Measurements from ENCODE around the gene SARDH. TPM values are rescaled to one million over a fixed set of nuclear protein-coding genes. Genes with fewer than 3 reads are reported as not detected.

The SARDH gene
- total RNA-seq, 2 donors from 2014 or later: 8.4 to 11.2 TPM

- no peak overlapping the region for H3K27ac Mint-ChIP-seq
- TF ChIP-seq CTCF (conservative IDR thresholded peaks at IDR 0.05): peak; percentile 36
- peaks cover 19% of the 10 kb centered on the region for H3K27me3 ChIP-seq (ENCODE audit: control insufficient read depth, insufficient read depth, low read length, poor library complexity, severe bottlenecking)
Observed at GRCh38 chr9:133616643-133617405, 121.3 kb downstream of the SARDH start.

GRCh38 chr9:133615606-133616188, 122.5 kb downstream of the SARDH start:
- Histone ChIP-seq H3K4me3 (ENCODE audit: low read length) (no peak overlapping the region), H3K36me3 (ENCODE audit: control insufficient read depth, insufficient read depth, low read length) (no peaks in the 10 kb centered on the region), H3K9me3 (ENCODE audit: control insufficient read depth, low read length) (no peaks in the 10 kb centered on the region), H3K9ac (ENCODE audit: extremely low read depth, low read length, poor library complexity, severe bottlenecking) (no peak overlapping the region), H3K27me3 (ENCODE audit: control insufficient read depth, insufficient read depth, low read length, poor library complexity, severe bottlenecking) (peaks cover 29% of the 10 kb centered on the region), H3K27ac (ENCODE audit: low read depth, low read length) (no peak overlapping the region), H3K4me1 (ENCODE audit: control insufficient read depth, insufficient read depth, low read length) (no peaks in the 10 kb centered on the region)
- no peaks in the 10 kb centered on the region for H3K4me1 Mint-ChIP-seq
- H3K4me3 Mint-ChIP-seq: no peak overlapping the region
- peaks cover 11% of the 10 kb centered on the region for H3K27me3 Mint-ChIP-seq (ENCODE audit: insufficient read depth)
- H3K9me3 Mint-ChIP-seq: no peaks in the 10 kb centered on the region
- no peak for DNase-seq
- WGBS, 2 experiments (ENCODE audit: insufficient coverage in 1 of 2, insufficient read length in 1 of 2): 76 to 88% methylated on average over 8 to 13 of the region's 13 CpGs
- no peak for TF ChIP-seq CTCF (conservative IDR thresholded peaks at IDR 0.05)
- H3K27ac Mint-ChIP-seq: no peak overlapping the region
- H3K36me3 Mint-ChIP-seq (ENCODE audit: low read depth): no peaks in the 10 kb centered on the region

More at GRCh38 chr9:133616643-133617405, 121.3 kb downstream of the SARDH start:
- Mint-ChIP-seq H3K27me3 (ENCODE audit: insufficient read depth) (peaks cover 8% of the 10 kb centered on the region), H3K9me3 (no peaks in the 10 kb centered on the region), H3K36me3 (ENCODE audit: low read depth) (no peaks in the 10 kb centered on the region), H3K4me3 (no peak overlapping the region), H3K4me1 (no peaks in the 10 kb centered on the region)
- no peaks in the 10 kb centered on the region for H3K9me3 ChIP-seq (ENCODE audit: control insufficient read depth, low read length)
- WGBS, 2 experiments (ENCODE audit: insufficient coverage in 1 of 2, insufficient read length in 1 of 2): 89 to 95% methylated on average over 8 to 13 of the region's 13 CpGs
- no peak overlapping the region for H3K27ac ChIP-seq (ENCODE audit: low read depth, low read length)
- no peaks in the 10 kb centered on the region for H3K36me3 ChIP-seq (ENCODE audit: control insufficient read depth, insufficient read depth, low read length)
- DNase-seq: no peak
- no peaks in the 10 kb centered on the region for H3K4me1 ChIP-seq (ENCODE audit: control insufficient read depth, insufficient read depth, low read length)
- no peak overlapping the region for H3K9ac ChIP-seq (ENCODE audit: extremely low read depth, low read length, poor library complexity, severe bottlenecking)
- H3K4me3 ChIP-seq (ENCODE audit: low read length): no peak overlapping the region

- WGBS, 2 experiments (ENCODE audit: insufficient coverage in 1 of 2, insufficient read length in 1 of 2): 82 to 83% methylated on average over 16 of the region's 16 CpGs
Observed at GRCh38 chr9:133615186-133615585, 123.0 kb downstream of the SARDH start.

More at GRCh38 chr9:133615186-133615585, 123.0 kb downstream of the SARDH start:
- no peak overlapping the region for H3K27ac ChIP-seq (ENCODE audit: low read depth, low read length)
- no peaks in the 10 kb centered on the region for H3K4me1 ChIP-seq (ENCODE audit: control insufficient read depth, insufficient read depth, low read length)
- H3K9me3 ChIP-seq (ENCODE audit: control insufficient read depth, low read length): no peaks in the 10 kb centered on the region
- no peak overlapping the region for H3K4me3 ChIP-seq (ENCODE audit: low read length)
- no peaks in the 10 kb centered on the region for H3K36me3 ChIP-seq (ENCODE audit: control insufficient read depth, insufficient read depth, low read length)
- no peaks in the 10 kb centered on the region for H3K4me1 Mint-ChIP-seq
- no peak overlapping the region for H3K27ac Mint-ChIP-seq
- TF ChIP-seq CTCF (conservative IDR thresholded peaks at IDR 0.05): no peak
- no peaks in the 10 kb centered on the region for H3K36me3 Mint-ChIP-seq (ENCODE audit: low read depth)
- H3K4me3 Mint-ChIP-seq: no peak overlapping the region
- no peaks in the 10 kb centered on the region for H3K9me3 Mint-ChIP-seq
- H3K27me3 Mint-ChIP-seq (ENCODE audit: insufficient read depth): peaks cover 14% of the 10 kb centered on the region
- no peak for DNase-seq
- H3K9ac ChIP-seq (ENCODE audit: extremely low read depth, low read length, poor library complexity, severe bottlenecking): no peak overlapping the region
- peaks cover 34% of the 10 kb centered on the region for H3K27me3 ChIP-seq (ENCODE audit: control insufficient read depth, insufficient read depth, low read length, poor library complexity, severe bottlenecking)

All from endodermal cell (in vitro differentiated cells).